ENCODE results near the gene SEMA6B. TPM values are rescaled to one million over a fixed set of nuclear protein-coding genes. Genes with fewer than 3 reads are reported as not detected.

Gene SEMA6B
- total and polyA plus RNA-seq, 2 of the 8 experiments (the other 6 are each of a cell fraction or from before 2014, with no cell fraction given): 31.3 to 54.4 TPM

GRCh38 chr19:4573682-4574081 is 14.2 kb upstream of the SEMA6B start (continued):
- TF ChIP-seq RNF2 (IDR thresholded peaks at IDR 0.05; ENCODE audit: borderline replicate concordance, low read depth, low read length, missing control alignments, poor library complexity, severe bottlenecking) (no peak), EGR1 (IDR thresholded peaks at IDR 0.05; ENCODE audit: borderline replicate concordance, low read depth, low read length) (no peak)

Data from H1 (cell line).